Duodenal mucosa (tissue), 2 donors: ENCODE results near the gene CLEC16A.

Experiments used
- H3K27ac ChIP-seq: one replicate; pipeline ENCODE4 v1.7.0; 2013; ENCODE audit warnings: low read depth, low read length
- H3K27me3 ChIP-seq, 2 donors: one replicate each; pipeline ENCODE4 v1.7.0; 2013; ENCODE audit warnings: low read length in 2 of 2, control low read depth in 1 of 2; ENCODE audit not compliant: insufficient read depth in 2 of 2, control insufficient read depth in 1 of 2
- H3K36me3 ChIP-seq, 2 donors: one replicate each; pipeline ENCODE4 v1.7.0; 2013; ENCODE audit warnings: low read length in 2 of 2, control low read depth in 1 of 2; ENCODE audit not compliant: insufficient read depth in 2 of 2, control insufficient read depth in 1 of 2
- H3K4me1 ChIP-seq, 2 donors: one replicate each; pipeline ENCODE4 v1.7.0; 2013; ENCODE audit warnings: low read length in 2 of 2, control low read depth in 1 of 2; ENCODE audit not compliant: insufficient read depth in 2 of 2, control insufficient read depth in 1 of 2
- H3K4me3 ChIP-seq, 2 donors: one replicate each; pipeline ENCODE4 v1.7.0; 2013; ENCODE audit warnings: low read length in 2 of 2, low read depth in 1 of 2
- H3K9ac ChIP-seq, 2 donors: one replicate each; pipeline ENCODE4 v1.7.0; 2013; ENCODE audit warnings: low read length in 2 of 2, low read depth in 1 of 2
- H3K9me3 ChIP-seq, 2 donors: one replicate each; pipeline ENCODE4 v1.7.0; 2013; ENCODE audit warnings: low read length in 2 of 2, control low read depth in 1 of 2; ENCODE audit not compliant: control insufficient read depth in 1 of 2

CLEC16A gene

GRCh38 chr16:11210260-11210659, 265.9 kb downstream of the CLEC16A start:
- H3K4me3 ChIP-seq: no peak overlapping the region
- H3K4me1 ChIP-seq: peaks cover 14% of the 10 kb centered on the region in 2 donors
- H3K9me3 ChIP-seq: peaks cover 0 to 6% of the 10 kb centered on the region in 2 donors
- no peaks in the 10 kb centered on the region for H3K36me3 ChIP-seq
- H3K27me3 ChIP-seq: peaks cover 0 to 4% of the 10 kb centered on the region in 2 donors
- H3K9ac ChIP-seq: no peak overlapping the region
- no peak overlapping the region for H3K27ac ChIP-seq

GRCh38 chr16:11211061-11211976, 267.0 kb downstream of the CLEC16A start:
- H3K9me3 ChIP-seq: peaks cover 5 to 7% of the 10 kb centered on the region in 2 donors

GRCh38 chr16:11211977-11212797, 267.8 kb downstream of the CLEC16A start:
- Histone ChIP-seq H3K36me3 (no peaks in the 10 kb centered on the region), H3K9me3 (peaks cover 9 to 11% of the 10 kb centered on the region in 2 donors), H3K9ac (no peak overlapping the region), H3K27ac (no peak overlapping the region), H3K4me3 (no peak overlapping the region), H3K27me3 (peaks cover 0 to 4% of the 10 kb centered on the region in 2 donors), H3K4me1 (no peaks in the 10 kb centered on the region)

More at GRCh38 chr16:11211061-11211976, 267.0 kb downstream of the CLEC16A start:
- Histone ChIP-seq H3K36me3 (no peaks in the 10 kb centered on the region), H3K9ac (no peak overlapping the region), H3K27me3 (peaks cover 0 to 4% of the 10 kb centered on the region in 2 donors), H3K27ac (no peak overlapping the region), H3K4me3 (no peak overlapping the region), H3K4me1 (peaks cover 4% of the 10 kb centered on the region in 2 donors)

- Histone ChIP-seq H3K36me3 (no peaks in the 10 kb centered on the region), H3K4me3 (no peak overlapping the region), H3K27me3 (peaks cover 0 to 4% of the 10 kb centered on the region in 2 donors), H3K4me1 (no peaks in the 10 kb centered on the region), H3K9me3 (peaks cover 3 to 11% of the 10 kb centered on the region in 2 donors), H3K9ac (no peak overlapping the region), H3K27ac (no peak overlapping the region)
Measured at GRCh38 chr16:11212798-11213196, 268.4 kb downstream of the CLEC16A start.

GRCh38 chr16:11213373-11213772, 269.0 kb downstream of the CLEC16A start:
- Histone ChIP-seq H3K4me3 (no peak overlapping the region), H3K9me3 (peaks cover 3 to 15% of the 10 kb centered on the region in 2 donors), H3K9ac (no peak overlapping the region), H3K27me3 (peaks cover 0 to 4% of the 10 kb centered on the region in 2 donors), H3K4me1 (no peaks in the 10 kb centered on the region), H3K36me3 (no peaks in the 10 kb centered on the region), H3K27ac (no peak overlapping the region)

DNA sequence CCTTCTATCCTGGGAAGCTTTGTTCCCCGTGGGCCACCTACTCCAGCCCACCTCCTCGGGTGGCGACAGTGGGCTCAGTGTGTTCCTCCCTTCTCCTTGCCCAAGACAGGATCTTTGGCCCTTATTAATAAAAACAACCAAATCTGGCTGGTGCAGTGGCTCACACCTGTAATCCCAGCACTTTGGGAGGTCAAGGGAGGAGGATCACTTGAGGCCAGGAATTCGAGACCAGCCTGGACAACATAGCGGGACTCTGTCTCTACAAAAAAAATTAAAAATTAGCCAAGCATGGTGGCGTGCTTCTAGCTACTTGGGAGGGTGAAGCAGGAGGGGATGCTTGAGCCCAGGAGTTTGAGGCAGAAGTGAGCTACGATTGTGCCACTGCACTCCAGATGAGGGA, 269.4 kb downstream of the CLEC16A start:
- Histone ChIP-seq H3K27ac (no peak overlapping the region), H3K4me3 (no peak overlapping the region), H3K4me1 (no peaks in the 10 kb centered on the region), H3K36me3 (no peaks in the 10 kb centered on the region), H3K27me3 (peaks cover 0 to 4% of the 10 kb centered on the region in 2 donors), H3K9me3 (peaks cover 8 to 20% of the 10 kb centered on the region in 2 donors), H3K9ac (no peak overlapping the region)

GRCh38 chr16:11215935-11216556, 271.7 kb downstream of the CLEC16A start:
- Histone ChIP-seq H3K9ac (no peak overlapping the region), H3K36me3 (no peaks in the 10 kb centered on the region), H3K9me3 (peaks cover 9 to 22% of the 10 kb centered on the region in 2 donors), H3K27me3 (peaks cover 0 to 4% of the 10 kb centered on the region in 2 donors), H3K4me3 (no peak overlapping the region), H3K4me1 (no peaks in the 10 kb centered on the region), H3K27ac (no peak overlapping the region)

- Histone ChIP-seq H3K27me3 (no peaks in the 10 kb centered on the region), H3K9me3 (peaks cover 9 to 22% of the 10 kb centered on the region in 2 donors), H3K9ac (no peak overlapping the region), H3K4me1 (no peaks in the 10 kb centered on the region), H3K27ac (no peak overlapping the region), H3K4me3 (no peak overlapping the region), H3K36me3 (no peaks in the 10 kb centered on the region)
Measured at GRCh38 chr16:11217651-11218603, 273.6 kb downstream of the CLEC16A start.

- Histone ChIP-seq H3K4me3 (no peak overlapping the region), H3K9me3 (peaks cover 9 to 22% of the 10 kb centered on the region in 2 donors), H3K9ac (no peak overlapping the region), H3K27me3 (no peaks in the 10 kb centered on the region), H3K27ac (no peak overlapping the region), H3K36me3 (no peaks in the 10 kb centered on the region), H3K4me1 (no peaks in the 10 kb centered on the region)
Measured at GRCh38 chr16:11218604-11218962, 274.2 kb downstream of the CLEC16A start.
